Mononuclear cell (primary cell): ENCODE data around the gene ATP1B1. TPM values are rescaled to one million over a fixed set of nuclear protein-coding genes. Genes with fewer than 3 reads are reported as not detected.
"Not testable (repeated sequence)": the region's sequence is repeated elsewhere in the genome, so short reads cannot be mapped to it uniquely, and the experiment has no call there.

Source experiments
- H3K27me3 ChIP-seq: 2 replicates; pipeline ENCODE4 v1.6.0; 2011; ENCODE audit warnings: low read length, control low read depth; ENCODE audit not compliant: insufficient read depth
- H3K4me1 ChIP-seq: 2 replicates; pipeline ENCODE4 v1.5.1; 2011; ENCODE audit warnings: mild to moderate bottlenecking, low read length, control low read depth; ENCODE audit not compliant: insufficient read depth
- H3K4me3 ChIP-seq: 2 replicates; pipeline ENCODE4 v1.5.1; 2011; ENCODE audit warnings: mild to moderate bottlenecking, low read length, moderate library complexity
- H3K9me3 ChIP-seq: 2 replicates; pipeline ENCODE4 v1.5.1; 2011; ENCODE audit warnings: low read depth, mild to moderate bottlenecking, control low read depth, low read length
- total RNA-seq: library from RNA; depleted of rRNA; stranded (reverse); fragments of >200 nt; gene quantifications from one replicate; pipeline ENCODE4 v1.2.3, GENCODE V29; 2012

ATP1B1 gene
- total RNA-seq, 1 donor: 4.7 TPM

- H3K4me1 ChIP-seq: no peaks in the 10 kb centered on the region
- H3K4me3 ChIP-seq: no peak overlapping the region
- H3K9me3 ChIP-seq: no peaks in the 10 kb centered on the region
- no peaks in the 10 kb centered on the region for H3K27me3 ChIP-seq
Measured at GRCh38 chr1:169160845-169161495, 54.5 kb downstream of the ATP1B1 start.

GRCh38 chr1:169161496-169162194, 55.2 kb downstream of the ATP1B1 start:
- Histone ChIP-seq H3K4me1 (no peaks in the 10 kb centered on the region), H3K27me3 (no peaks in the 10 kb centered on the region), H3K4me3 (no peak overlapping the region), H3K9me3 (no peaks in the 10 kb centered on the region)

- H3K9me3 ChIP-seq: no peaks in the 10 kb centered on the region
- H3K4me1 ChIP-seq: no peaks in the 10 kb centered on the region
- H3K4me3 ChIP-seq: no peak overlapping the region
- no peaks in the 10 kb centered on the region for H3K27me3 ChIP-seq
Measured at GRCh38 chr1:169163059-169163458, 56.6 kb downstream of the ATP1B1 start.

- Histone ChIP-seq H3K4me3 (no peak overlapping the region), H3K9me3 (no peaks in the 10 kb centered on the region), H3K4me1 (no peaks in the 10 kb centered on the region), H3K27me3 (no peaks in the 10 kb centered on the region)
Measured at GRCh38 chr1:169175461-169175860, 69.0 kb downstream of the ATP1B1 start.

GRCh38 chr1:169179431-169179830, 72.9 kb downstream of the ATP1B1 start:
- not testable (repeated sequence) for H3K27me3 ChIP-seq, H3K9me3 ChIP-seq, H3K4me1 ChIP-seq, H3K4me3 ChIP-seq

GRCh38 chr1:169180174-169180573, 73.7 kb downstream of the ATP1B1 start:
- Histone ChIP-seq H3K4me1 (no peaks in the 10 kb centered on the region), H3K9me3 (no peaks in the 10 kb centered on the region), H3K27me3 (no peaks in the 10 kb centered on the region), H3K4me3 (no peak overlapping the region)
